Esophagus (tissue), 2 donors: Measurements from ENCODE around the gene LTC4S. TPM values are rescaled to one million over a fixed set of nuclear protein-coding genes. Genes with fewer than 3 reads are reported as not detected.

ENCODE experiments used
- H3K27ac ChIP-seq, 2 donors: one replicate each; pipeline ENCODE4 v1.5.1; 2013; ENCODE audit warnings: low read depth in 2 of 2, mild to moderate bottlenecking in 2 of 2, inconsistent platforms in 1 of 2, low read length in 1 of 2, moderate library complexity in 1 of 2
- H3K27me3 ChIP-seq, 2 donors: one replicate each; pipeline ENCODE4 v1.6.1; 2013; ENCODE audit warnings: low read length in 2 of 2, control low read depth in 1 of 2, mild to moderate bottlenecking in 1 of 2; ENCODE audit not compliant: insufficient read depth in 2 of 2, control insufficient read depth in 1 of 2
- H3K36me3 ChIP-seq, 2 donors: one replicate each; pipeline ENCODE4 v1.6.1; 2013; ENCODE audit warnings: low read length in 1 of 2; ENCODE audit not compliant: control insufficient read depth in 2 of 2, insufficient read depth in 2 of 2
- H3K4me1 ChIP-seq, 2 donors: one replicate each; pipeline ENCODE4 v1.6.1; 2013; ENCODE audit warnings: low read length in 1 of 2; ENCODE audit not compliant: control insufficient read depth in 2 of 2, insufficient read depth in 2 of 2
- H3K4me3 ChIP-seq, 2 donors: one replicate each; pipeline ENCODE4 v1.5.1; 2013; ENCODE audit warnings: low read length in 2 of 2, mild to moderate bottlenecking in 2 of 2, low read depth in 1 of 2, moderate library complexity in 1 of 2
- H3K9me3 ChIP-seq, 2 donors: one replicate each; pipeline ENCODE4 v1.6.1; 2013; ENCODE audit warnings: mild to moderate bottlenecking in 2 of 2, low read depth in 1 of 2, low read length in 1 of 2, moderate library complexity in 1 of 2; ENCODE audit not compliant: control insufficient read depth in 2 of 2, insufficient read depth in 1 of 2
- WGBS, 2 donors: extraction: QIAGEN DNeasy Blood & Tissue Kit; methylation state at CpG; one replicate each; pipeline ENCODE4 v1.1.7; 2013; 5-methylcytosine and 5-hydroxymethylcytosine counted together
- polyA plus RNA-seq, 2 donors: library from polyadenylated mRNA; stranded (reverse); fragments of 200-250 nt; gene quantifications; one replicate each; pipeline ENCODE4 v1.2.3, GENCODE V29; 2013
- donor health status: healthy with polysubstance abuse.
- donor health status: Bipolar disorder and iron deficiency.

The LTC4S gene
- polyA plus RNA-seq, 2 donors: 3.0 to 6.5 TPM

DNA sequence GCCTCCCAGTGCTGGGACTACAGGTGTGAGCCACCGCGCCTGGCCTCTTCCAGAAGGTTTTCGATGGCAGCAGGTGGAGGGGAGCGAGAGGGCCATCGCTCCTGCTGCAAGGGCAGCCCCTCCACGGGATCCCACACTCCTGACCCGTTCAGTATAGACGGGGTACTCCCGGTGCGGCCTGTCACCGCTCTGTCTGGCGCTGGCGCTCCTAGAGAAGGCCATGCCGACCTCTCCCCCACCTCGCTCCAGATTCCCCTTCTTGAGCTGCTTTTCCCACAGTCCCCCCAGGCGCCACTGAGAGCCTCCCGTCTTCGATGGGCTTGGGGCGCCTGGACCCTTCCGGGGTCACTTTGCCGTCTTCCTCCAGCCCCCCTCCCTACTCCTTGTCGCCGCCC, 22.6 kb downstream of the LTC4S start:
- H3K4me3 ChIP-seq: peak overlapping the region; percentile 35 to 48
- H3K27ac ChIP-seq: peak overlapping the region in 1 of 2 donors; percentile 14

DNA sequence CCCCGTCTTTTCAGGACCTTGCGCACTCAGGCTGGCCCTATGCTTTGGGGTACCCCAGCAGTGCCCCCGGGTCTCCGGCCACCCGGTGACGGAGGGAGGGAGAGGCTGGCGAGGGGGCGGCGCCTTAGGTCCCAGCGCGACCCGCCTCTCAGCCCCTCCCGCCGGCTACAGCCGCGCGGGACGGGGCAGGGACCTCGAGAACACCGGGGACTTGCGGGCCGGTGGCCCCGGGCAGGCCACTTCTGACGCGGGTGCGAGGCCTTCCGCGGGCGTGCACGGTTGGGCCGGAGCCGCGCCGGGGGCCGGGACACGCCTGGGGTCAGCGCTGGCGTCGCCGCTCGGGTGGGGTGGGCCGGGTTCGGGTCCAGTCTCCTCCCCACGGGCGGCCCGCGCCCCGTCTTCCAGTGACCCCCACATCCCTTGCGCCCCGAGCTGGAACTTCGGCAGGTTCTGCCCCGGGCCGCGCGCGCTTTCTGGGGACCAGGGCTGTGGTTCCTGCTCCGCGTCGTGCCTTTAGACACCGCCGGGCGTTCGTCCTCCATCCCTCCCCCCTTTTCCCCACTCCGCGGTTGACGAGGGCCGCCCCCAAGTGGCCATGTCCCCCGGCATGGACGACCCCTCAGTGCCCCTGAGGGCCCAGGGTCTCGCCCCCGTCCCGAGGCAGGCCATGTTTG, 23.1 kb downstream of the LTC4S start:
- Histone ChIP-seq H3K4me3 (peak overlapping the region; percentile 35 to 48), H3K9me3 (no peaks in the 10 kb centered on the region), H3K4me1 (peaks cover 9 to 22% of the 10 kb centered on the region in 2 donors), H3K36me3 (peaks cover 0 to 3% of the 10 kb centered on the region in 2 donors), H3K27me3 (no peaks in the 10 kb centered on the region), H3K27ac (peak overlapping the region in 1 of 2 donors; percentile 28)
- 2 to 3% methylated on average over 47 to 72 of the region's 72 CpGs for WGBS, 2 donors

More for the DNA sequence above, 22.6 kb downstream of the LTC4S start:
- no peaks in the 10 kb centered on the region for H3K9me3 ChIP-seq
- H3K4me1 ChIP-seq: peaks cover 9 to 22% of the 10 kb centered on the region in 2 donors
- peaks cover 0 to 3% of the 10 kb centered on the region in 2 donors for H3K36me3 ChIP-seq
- H3K27me3 ChIP-seq: no peaks in the 10 kb centered on the region
- WGBS, 2 donors: 60 to 69% methylated on average over 23 of the region's 23 CpGs

DNA sequence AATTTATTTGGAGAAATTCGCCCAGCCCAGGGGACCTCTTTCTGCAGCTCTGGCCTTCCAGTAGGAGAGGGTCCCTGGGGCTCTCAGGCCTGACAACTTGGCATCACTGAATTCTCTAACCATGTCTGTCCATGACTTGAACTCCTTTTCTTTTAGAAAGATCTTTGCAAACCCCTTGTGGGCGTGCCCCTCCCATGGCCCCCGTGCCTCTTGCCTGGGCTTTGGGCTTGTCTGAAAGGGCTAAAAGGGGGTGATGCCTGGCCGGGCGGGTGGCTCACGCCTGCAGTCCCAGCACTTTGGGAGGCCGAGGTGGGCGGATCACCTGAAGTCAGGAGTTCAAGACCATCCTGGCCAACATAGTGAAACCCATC, 23.7 kb downstream of the LTC4S start:
- H3K9me3 ChIP-seq: no peaks in the 10 kb centered on the region
- peak overlapping the region; percentile 35 to 48 for H3K4me3 ChIP-seq
- H3K36me3 ChIP-seq: peaks cover 0 to 1% of the 10 kb centered on the region in 2 donors
- peak overlapping the region in 1 of 2 donors; percentile 28 for H3K27ac ChIP-seq
- peaks cover 10 to 25% of the 10 kb centered on the region in 2 donors for H3K4me1 ChIP-seq
- WGBS, 2 donors: 77 to 78% methylated on average over 8 of the region's 8 CpGs
- H3K27me3 ChIP-seq: no peaks in the 10 kb centered on the region

DNA sequence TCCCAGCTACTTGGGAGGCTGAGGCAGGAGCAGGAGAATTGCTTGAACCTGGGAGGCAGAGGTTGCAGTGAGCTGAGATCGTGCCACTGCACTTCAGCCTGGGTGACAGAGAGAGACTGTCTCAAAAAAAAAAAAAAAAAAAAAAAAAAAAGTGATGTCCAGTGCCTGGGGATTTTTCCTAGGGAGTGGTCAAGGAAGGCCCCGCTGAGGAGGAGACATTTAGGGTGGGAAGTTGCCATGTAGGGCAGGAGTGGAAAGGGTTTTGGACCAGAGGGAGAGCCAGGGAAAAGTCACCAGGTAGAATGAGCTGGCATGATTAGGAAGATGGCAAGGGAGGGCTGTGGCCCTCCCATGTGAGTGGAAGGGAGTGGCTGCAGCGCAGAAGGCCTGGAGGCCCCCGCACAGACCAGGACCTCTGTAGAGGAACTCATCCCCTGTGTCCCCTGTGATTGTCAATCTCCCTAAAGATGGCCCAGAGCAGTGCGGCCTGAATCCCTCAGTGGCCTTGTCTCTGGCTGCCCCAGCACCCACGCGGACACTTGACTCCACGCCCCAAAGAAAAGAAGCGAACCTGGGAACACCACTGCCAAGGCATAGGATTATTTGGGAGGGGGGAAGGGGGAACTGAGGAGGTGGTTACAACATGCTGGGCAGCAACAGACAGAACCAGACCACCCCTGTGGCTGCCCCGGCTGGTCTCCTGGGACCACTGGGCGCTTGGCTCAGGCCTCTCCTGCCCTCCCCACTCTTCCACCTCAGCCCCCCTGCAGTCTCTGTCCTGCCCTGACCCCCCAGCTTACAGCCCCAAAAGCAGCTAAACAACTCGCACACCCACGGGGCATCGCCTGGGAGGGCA, 24.3 kb downstream of the LTC4S start:
- H3K36me3 ChIP-seq: no peaks in the 10 kb centered on the region
- H3K4me3 ChIP-seq: peak overlapping the region; percentile 27 to 44
- H3K9me3 ChIP-seq: no peaks in the 10 kb centered on the region
- peak overlapping the region; percentile 99 for H3K27ac ChIP-seq
- no peaks in the 10 kb centered on the region for H3K27me3 ChIP-seq
- H3K4me1 ChIP-seq: peaks cover 15 to 29% of the 10 kb centered on the region in 2 donors
- WGBS, 2 donors: 45 to 52% methylated on average over 14 of the region's 14 CpGs

DNA sequence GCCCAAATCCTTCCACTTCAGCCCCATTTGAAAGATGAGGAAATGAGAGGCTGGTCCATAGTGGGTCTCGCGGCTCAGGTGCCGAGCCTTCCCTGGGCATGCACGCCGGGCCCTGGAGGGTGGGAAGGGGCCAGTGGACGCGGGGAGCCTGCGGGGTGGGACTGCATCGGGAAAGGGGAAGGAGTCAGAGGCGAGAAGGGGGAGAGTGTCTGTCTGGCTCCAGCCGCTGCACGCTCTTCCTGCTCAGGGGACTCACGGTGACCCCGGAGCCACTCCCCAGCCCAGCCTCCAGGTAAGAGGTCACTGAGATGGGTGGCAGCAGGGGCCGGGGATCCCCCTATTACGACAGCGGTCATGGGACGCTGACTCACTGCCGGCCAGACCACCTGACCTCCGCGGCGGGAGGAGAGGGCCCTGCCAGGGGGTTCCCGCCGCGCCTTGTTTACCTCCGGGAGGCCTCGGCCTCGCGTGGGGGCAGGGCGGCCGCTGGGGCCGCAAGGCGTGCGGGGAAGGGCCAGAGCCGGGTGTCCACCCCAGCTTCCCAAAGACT, 25.0 kb downstream of the LTC4S start:
- Histone ChIP-seq H3K4me3 (peak overlapping the region; percentile 27 to 95), H3K27me3 (no peaks in the 10 kb centered on the region), H3K4me1 (peaks cover 15 to 33% of the 10 kb centered on the region in 2 donors), H3K36me3 (peaks cover 0 to 5% of the 10 kb centered on the region in 2 donors), H3K27ac (peak overlapping the region; percentile 99), H3K9me3 (no peaks in the 10 kb centered on the region)
- WGBS, 2 donors: 2 to 3% methylated on average over 27 to 35 of the region's 35 CpGs

DNA sequence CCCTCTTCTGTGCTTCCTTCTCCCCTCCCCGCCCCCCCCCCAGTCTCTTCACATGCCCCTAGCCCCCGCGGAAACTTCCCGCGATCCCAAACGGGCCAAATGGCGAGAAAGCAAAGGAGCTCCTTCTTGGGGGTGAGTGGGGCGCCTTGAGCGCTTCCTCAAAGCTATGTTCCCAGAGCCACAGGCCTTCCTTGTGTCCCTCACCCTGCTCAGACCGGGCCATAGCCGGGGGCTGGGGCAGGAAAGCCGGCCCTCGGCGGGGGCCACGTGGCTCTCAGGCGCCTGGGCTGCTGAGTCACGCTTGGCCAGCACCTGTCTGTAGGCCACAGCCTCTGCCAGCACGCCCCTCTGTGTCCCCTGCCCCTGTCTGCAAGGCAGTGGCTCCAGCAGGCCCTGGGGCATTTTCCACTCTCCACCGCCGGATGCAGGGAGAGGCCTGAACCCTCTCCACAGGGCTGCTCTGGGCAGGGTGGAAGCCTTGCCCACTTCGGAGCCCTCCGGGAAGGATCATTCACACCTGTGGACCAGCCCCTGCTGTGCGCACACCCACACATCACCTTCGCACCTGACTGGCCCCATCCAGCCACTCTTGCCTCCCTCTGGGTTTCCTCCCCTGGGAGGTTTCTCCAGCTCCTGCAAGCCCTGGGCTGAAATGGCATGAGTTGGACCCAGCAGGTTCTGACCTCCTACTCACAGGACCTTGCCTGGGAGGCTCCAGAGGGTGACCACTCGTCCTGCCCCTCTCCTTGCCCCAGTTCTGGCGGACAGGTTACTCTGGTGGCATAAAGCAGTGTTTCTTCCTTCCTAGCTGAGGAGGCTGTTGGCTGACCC, 25.7 kb downstream of the LTC4S start:
- H3K27ac ChIP-seq: peak overlapping the region; percentile 99
- H3K4me1 ChIP-seq: peaks cover 15 to 39% of the 10 kb centered on the region in 2 donors
- H3K27me3 ChIP-seq: no peaks in the 10 kb centered on the region
- 15 to 23% methylated on average over 26 of the region's 26 CpGs for WGBS, 2 donors
- peaks cover 5 to 12% of the 10 kb centered on the region in 2 donors for H3K36me3 ChIP-seq
- no peaks in the 10 kb centered on the region for H3K9me3 ChIP-seq
- peak overlapping the region; percentile 84 to 95 for H3K4me3 ChIP-seq

DNA sequence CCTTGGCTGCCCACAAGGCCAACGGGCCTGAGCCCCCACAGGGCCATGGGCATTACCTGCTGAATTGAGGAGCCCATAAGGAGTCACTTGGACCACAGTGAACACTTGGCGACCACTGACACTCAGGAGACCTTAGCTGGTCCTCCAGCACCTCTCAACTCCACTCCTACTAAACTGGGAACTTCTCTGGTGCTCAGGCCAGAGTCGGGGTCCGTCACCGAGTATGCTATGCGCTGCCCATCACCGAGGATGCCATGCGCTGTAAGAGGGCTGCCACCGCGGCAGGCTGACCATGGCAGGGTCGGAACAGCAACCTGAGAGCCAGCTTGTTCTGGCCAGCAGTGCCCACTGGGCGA, 26.3 kb downstream of the LTC4S start:
- H3K4me3 ChIP-seq: peak overlapping the region; percentile 84 to 95
- H3K9me3 ChIP-seq: no peaks in the 10 kb centered on the region
- H3K4me1 ChIP-seq: peaks cover 15 to 39% of the 10 kb centered on the region in 2 donors
- 23 to 36% methylated on average over 12 of the region's 12 CpGs for WGBS, 2 donors
- H3K27ac ChIP-seq: peak overlapping the region; percentile 99
- no peaks in the 10 kb centered on the region for H3K27me3 ChIP-seq
- H3K36me3 ChIP-seq: peaks cover 5 to 18% of the 10 kb centered on the region in 2 donors

DNA sequence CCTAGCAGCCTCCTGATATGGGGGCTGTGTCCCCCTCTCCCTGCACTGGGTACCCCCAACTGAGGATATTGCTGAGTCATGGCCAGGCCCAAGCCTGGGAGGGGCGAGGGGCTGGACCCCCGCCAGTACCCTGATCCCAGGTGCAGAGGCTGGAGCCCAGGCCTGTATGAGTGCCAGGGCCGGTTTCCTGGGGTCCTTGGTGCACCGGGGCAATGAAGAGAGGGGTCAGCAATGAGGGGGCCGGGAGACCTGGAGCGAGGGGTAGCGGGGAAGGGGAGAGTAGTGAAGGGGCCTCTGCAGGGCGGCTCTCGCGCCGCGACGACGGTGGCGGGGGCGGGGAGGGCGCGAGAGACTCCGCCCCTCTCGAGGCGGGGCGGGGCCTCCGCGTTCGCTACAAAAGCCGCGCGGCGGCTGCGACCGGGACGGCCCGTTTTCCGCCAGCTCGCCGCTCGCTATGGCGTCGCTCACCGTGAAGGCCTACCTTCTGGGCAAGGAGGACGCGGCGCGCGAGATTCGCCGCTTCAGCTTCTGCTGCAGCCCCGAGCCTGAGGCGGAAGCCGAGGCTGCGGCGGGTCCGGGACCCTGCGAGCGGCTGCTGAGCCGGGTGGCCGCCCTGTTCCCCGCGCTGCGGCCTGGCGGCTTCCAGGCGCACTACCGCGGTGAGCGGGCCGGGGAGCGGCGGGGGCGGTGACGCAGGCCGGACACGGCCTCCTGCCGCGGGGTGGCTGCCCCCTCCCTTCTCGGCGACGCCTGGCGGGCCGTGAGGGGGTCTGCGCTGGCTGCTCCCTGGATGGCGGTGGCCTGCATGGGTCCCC, 26.9 kb downstream of the LTC4S start, which contains the start of gene SQSTM1:
SQSTM1 (plus strand) TSS at position 423 of the 815 bp plus-strand sequence; CDS start at position 455, 32 bp downstream.
- Histone ChIP-seq H3K27me3 (no peaks in the 10 kb centered on the region), H3K4me1 (peaks cover 15 to 39% of the 10 kb centered on the region in 2 donors), H3K27ac (peak within 1 kb of the TSS; percentile 99), H3K4me3 (peak within 1 kb of the TSS; percentile 84 to 95), H3K36me3 (peaks cover 8 to 23% of the 10 kb centered on the region in 2 donors), H3K9me3 (no peaks in the 10 kb centered on the region)
- WGBS, 2 donors: 0 to 1% methylated on average over 24 to 81 of the region's 81 CpGs
